Measurements from ENCODE around the gene ALDH3B2. TPM values are rescaled to one million over a fixed set of nuclear protein-coding genes. Genes with fewer than 3 reads are reported as not detected.
A peak's percentile ranks its signal among the peaks of the same experiment; 100 is the strongest.

Gene ALDH3B2
- total and polyA plus RNA-seq, 8 donors: 0.89 to 23.5 TPM; not detected in 6

DNA sequence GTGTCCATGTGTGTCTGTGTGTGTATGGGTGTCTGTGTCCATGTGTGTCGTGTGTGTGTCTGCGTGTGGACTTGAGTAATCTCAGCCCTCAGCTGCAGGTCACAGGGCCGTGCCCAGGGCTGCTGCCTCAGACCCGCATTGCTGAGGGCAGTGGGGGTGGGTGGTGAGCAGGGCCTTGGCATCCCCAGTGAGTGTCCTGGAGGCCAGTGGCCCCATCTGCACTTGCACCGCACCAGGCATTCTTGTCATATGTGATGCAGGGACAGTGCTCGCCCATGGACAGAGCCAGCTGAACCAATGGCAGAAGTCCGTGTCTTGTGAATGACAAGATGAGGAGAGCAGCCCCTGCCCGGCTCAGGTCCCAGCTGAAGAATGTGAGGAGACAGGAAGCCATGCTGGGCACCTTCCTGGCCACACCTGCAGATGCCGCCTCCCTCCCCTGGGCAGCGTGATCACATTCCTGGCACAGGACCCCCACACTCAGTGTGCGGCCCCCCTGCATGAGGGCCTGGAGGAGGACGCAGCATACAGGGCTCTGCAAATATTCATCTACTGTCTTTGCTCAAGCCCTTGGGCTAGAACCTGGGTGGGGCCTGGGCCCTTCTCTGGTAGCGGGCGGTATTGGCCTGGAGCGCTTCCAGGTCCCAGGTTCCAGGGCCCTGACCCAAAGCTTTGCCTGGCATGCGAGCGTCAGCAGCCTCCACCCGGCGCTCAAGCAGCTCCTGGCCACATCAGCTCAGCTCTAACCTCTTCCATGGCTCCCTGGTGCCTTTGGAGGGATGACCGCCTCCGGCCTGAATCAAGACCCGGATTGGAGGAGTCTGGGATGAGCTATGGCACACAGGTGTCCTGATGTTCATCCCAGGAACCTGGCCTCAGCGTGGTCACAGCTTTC is 3.9 kb downstream of the ALDH3B2 start:
- Histone ChIP-seq H3K4me3 (no peak overlapping the region), H3K9me3 (no peaks in the 10 kb centered on the region), H3K27me3 (peaks cover 0 to 31% (median 0%) of the 10 kb centered on the region in 3 donors), H3K27ac (no peak overlapping the region), H3K4me1 (peaks cover 4 to 17% (median 10%) of the 10 kb centered on the region in 4 donors), H3K36me3 (no peaks in the 10 kb centered on the region)
- intact Hi-C loops (cut with DNase I; ENCODE audit: low total_unique reads): no loop called here
- TF ChIP-seq POLR2AphosphoS5 (IDR thresholded peaks at IDR 0.05): no peak
- no peak for TF ChIP-seq EP300 (IDR thresholded peaks at IDR 0.05)
- TF ChIP-seq CTCF (IDR thresholded peaks at IDR 0.05): no peak
- TF ChIP-seq POLR2A (IDR thresholded peaks at IDR 0.05): no peak
- no peak for DNase-seq
- WGBS, 5 donors: 73 to 83% (median 75%) methylated on average over 15 to 23 of the region's 23 CpGs

- peak in 1 of 2 donors; percentile 23 for DNase-seq
- Histone ChIP-seq H3K4me3 (no peak overlapping the region), H3K4me1 (no peaks in the 10 kb centered on the region), H3K27me3 (peaks cover 0 to 11% (median 0%) of the 10 kb centered on the region in 3 donors), H3K27ac (no peak overlapping the region), H3K36me3 (no peaks in the 10 kb centered on the region), H3K9me3 (no peaks in the 10 kb centered on the region)
- intact Hi-C loops (cut with DNase I; ENCODE audit: low total_unique reads): no loop called here
- 59 to 71% (median 65%) methylated on average over 5 of the region's 5 CpGs for WGBS, 5 donors
- TF ChIP-seq EP300 (IDR thresholded peaks at IDR 0.05) (no peak), POLR2A (IDR thresholded peaks at IDR 0.05) (no peak), CTCF (IDR thresholded peaks at IDR 0.05) (no peak), POLR2AphosphoS5 (IDR thresholded peaks at IDR 0.05) (no peak)
Measured at GRCh38 chr11:67668192-67668551, 6.3 kb downstream of the ALDH3B2 start.

- DNase-seq: no peak
- Histone ChIP-seq H3K36me3 (no peaks in the 10 kb centered on the region), H3K9me3 (no peaks in the 10 kb centered on the region), H3K4me1 (no peaks in the 10 kb centered on the region), H3K27ac (no peak overlapping the region), H3K4me3 (no peak overlapping the region), H3K27me3 (peaks cover 0 to 8% (median 0%) of the 10 kb centered on the region in 3 donors)
- WGBS, 5 donors: 71 to 87% (median 83%) methylated on average over 11 to 26 of the region's 26 CpGs
- intact Hi-C loops (cut with DNase I; ENCODE audit: low total_unique reads): no loop called here
- no peak for TF ChIP-seq CTCF (IDR thresholded peaks at IDR 0.05)
Measured at GRCh38 chr11:67667490-67668191, 6.8 kb downstream of the ALDH3B2 start.

GRCh38 chr11:67666676-67667489 is 7.5 kb downstream of the ALDH3B2 start:
- intact Hi-C loops (cut with DNase I; ENCODE audit: low total_unique reads): no loop called here
- DNase-seq: no peak
- H3K4me1 ChIP-seq: no peaks in the 10 kb centered on the region
- no peaks in the 10 kb centered on the region for H3K9me3 ChIP-seq
- TF ChIP-seq POLR2AphosphoS5 (IDR thresholded peaks at IDR 0.05) (no peak), CTCF (IDR thresholded peaks at IDR 0.05) (no peak), EP300 (IDR thresholded peaks at IDR 0.05) (no peak), POLR2A (IDR thresholded peaks at IDR 0.05) (no peak)
- H3K36me3 ChIP-seq: no peaks in the 10 kb centered on the region
- no peak overlapping the region for H3K27ac ChIP-seq
- 72 to 84% (median 80%) methylated on average over 13 to 20 of the region's 20 CpGs for WGBS, 5 donors
- no peak overlapping the region for H3K4me3 ChIP-seq
- H3K27me3 ChIP-seq: peaks cover 0 to 8% (median 0%) of the 10 kb centered on the region in 3 donors

All from stomach (tissue), 9 donors.